CD4-positive, alpha-beta T cell treated with Interleukin-15 for 4 hours (primary cell): ENCODE results near the gene AADACL3.

ENCODE experiments used
- DNase-seq: peaks from one replicate; pipeline ENCODE4 v3.0.0-alpha.2; 2020; ENCODE audit warnings: low spot score

Gene AADACL3

GRCh38 chr1:12769031-12769430 lies 53.1 kb downstream of the AADACL3 start:
- DNase-seq = no peak

- no peak for DNase-seq
Measured at GRCh38 chr1:12769976-12770505, 54.1 kb downstream of the AADACL3 start.

DNA sequence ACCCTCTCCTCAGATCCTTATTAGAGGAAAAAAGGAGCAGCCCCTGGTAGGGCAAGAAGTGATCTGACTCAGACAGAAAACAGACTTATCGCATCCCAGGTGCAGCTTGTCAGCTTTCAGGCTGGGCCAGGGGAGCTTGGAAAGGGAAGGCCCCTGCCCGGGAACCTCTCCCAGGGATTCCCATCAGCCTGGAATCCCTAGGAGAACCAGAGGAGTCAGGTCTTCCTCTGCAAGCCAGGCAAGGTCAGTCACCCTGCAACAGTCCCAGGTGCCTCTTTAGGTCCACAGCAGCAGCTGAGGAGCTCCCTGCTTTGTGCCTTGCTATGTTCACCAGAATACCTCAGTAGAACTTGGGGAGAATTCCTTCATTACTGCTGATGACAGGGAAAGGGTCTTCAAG lies 54.7 kb downstream of the AADACL3 start:
- DNase-seq = no peak

- DNase-seq = no peak
Measured at GRCh38 chr1:12771186-12771585, 55.3 kb downstream of the AADACL3 start.

- no peak for DNase-seq
Measured at GRCh38 chr1:12772520-12772919, 56.6 kb downstream of the AADACL3 start.

DNA sequence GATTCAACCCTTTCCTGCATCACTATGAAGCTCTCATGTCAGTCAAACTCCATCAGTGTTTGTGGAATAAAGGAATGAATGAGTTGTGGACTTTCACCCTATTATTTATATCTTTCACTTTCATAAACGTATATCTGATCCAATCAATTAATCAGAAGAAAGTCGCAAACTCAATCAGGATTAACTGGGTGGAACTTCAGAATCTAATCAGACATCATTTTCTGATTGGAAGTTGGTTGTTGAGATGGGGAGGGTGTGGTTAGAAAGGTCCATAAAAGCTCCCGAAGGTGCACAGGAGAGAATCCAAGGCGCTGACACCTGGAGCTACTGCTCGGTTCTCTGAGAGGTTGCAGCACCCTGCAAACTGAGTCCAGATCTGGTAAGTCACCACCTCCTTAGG lies 57.5 kb downstream of the AADACL3 start, which contains the start of gene PRAMEF12:
PRAMEF12 (plus strand) TSS at position 301 of the 400 bp plus-strand sequence. CDS start 1,130 bp downstream, outside the sequence.
- no peak for DNase-seq

DNA sequence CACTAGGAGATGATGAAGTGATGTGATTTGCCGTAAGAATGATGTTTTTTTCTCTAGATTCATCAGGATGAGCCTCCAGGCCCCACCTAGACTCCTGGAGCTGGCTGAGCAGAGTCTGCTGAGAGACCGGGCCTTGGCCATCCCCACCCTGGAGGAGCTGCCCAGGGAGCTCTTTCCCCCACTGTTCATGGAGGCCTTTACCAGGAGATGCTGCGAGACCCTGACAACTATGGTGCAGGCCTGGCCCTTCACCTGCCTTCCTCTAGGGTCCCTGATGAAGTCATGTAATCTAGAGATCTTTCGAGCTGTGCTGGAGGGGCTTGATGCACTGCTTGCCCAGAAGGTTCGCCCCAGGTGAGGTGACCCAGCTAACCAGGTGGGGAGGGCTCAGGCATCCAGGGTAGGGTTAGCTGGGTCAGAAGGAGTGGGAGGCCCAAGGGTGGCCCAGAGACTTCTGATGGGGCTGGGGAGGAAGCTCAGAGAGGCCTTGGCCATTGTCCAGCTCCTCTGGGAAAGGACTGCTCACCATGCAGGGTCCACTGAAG lies 59.0 kb downstream of the AADACL3 start:
- DNase-seq = no peak

DNA sequence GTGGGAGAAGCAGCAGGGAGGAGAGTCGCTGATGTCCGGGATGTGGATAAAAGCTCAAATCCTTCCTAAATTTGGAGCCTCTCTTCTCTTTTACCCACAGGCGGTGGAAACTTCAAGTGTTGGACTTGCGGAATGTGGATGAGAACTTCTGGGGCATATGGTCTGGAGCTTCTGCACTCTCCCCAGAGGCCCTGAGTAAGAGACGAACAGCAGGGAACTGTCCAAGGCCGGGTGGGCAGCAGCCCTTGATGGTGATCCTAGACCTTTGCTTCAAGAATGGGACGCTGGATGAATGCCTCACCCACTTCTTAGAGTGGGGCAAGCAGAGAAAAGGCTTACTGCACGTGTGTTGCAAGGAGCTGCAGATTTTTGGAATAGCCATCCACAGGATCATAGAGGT lies 59.5 kb downstream of the AADACL3 start:
- no peak for DNase-seq

DNA sequence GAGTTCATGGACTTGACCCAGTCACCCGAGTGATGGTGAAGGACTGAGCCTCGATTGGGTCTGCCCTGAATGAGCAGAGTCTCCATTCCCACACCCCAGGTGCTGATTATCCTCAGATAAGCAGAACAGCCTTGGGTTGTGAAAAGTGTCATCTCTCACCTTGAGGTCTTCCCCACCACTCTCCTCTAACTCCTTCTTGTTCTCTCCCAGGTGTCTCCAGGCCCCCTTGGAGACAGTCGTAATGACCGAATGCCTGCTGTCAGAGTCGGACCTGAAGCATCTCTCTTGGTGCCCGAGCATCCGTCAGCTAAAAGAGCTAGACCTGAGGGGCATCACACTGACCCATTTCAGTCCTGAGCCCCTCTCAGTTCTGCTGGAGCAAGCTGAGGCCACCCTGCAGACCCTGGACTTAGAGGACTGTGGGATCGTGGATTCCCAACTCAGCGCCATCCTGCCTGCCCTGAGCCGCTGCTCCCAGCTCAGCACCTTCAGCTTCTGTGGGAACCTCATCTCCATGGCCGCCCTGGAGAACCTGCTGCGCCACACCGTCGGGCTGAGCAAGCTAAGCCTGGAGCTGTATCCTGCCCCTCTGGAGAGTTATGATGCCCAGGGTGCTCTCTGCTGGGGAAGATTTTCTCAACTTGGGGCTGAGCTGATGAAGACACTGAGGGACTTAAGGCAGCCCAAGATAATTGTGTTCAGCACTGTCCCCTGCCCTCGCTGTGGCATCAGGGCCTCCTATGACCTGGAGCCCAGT lies 61.1 kb downstream of the AADACL3 start:
- DNase-seq = no peak
